Aorta (tissue), 5 donors: ENCODE measurements around the gene POLG. TPM values are rescaled to one million over a fixed set of nuclear protein-coding genes. Genes with fewer than 3 reads are reported as not detected.

ENCODE experiments used
- ATAC-seq: fragments of 200-7000 bp; cut with Tn5 transposase; one replicate; pipeline ENCODE4 v1.9.1; 2022; ENCODE audit warnings: moderate library complexity; ENCODE audit not compliant: low FRiP score
- DNase-seq, 2 donors: peaks; one replicate each; pipeline ENCODE4 v3.0.0-alpha.2; 2020
- H3K27ac ChIP-seq, 2 donors: one replicate each; pipeline ENCODE4 v1.5.1; 2013; ENCODE audit warnings: low read length in 2 of 2, mild to moderate bottlenecking in 2 of 2, moderate library complexity in 2 of 2, control low read depth in 1 of 2, inconsistent platforms in 1 of 2, low read depth in 1 of 2
- H3K27me3 ChIP-seq, 2 donors: one replicate each; pipeline ENCODE4 v1.6.1; 2013; ENCODE audit warnings: control low read depth in 1 of 2, low read length in 1 of 2, mild to moderate bottlenecking in 1 of 2, moderate library complexity in 1 of 2; ENCODE audit not compliant: insufficient read depth in 2 of 2, control insufficient read depth in 1 of 2
- H3K36me3 ChIP-seq, 2 donors: one replicate each; pipeline ENCODE4 v1.6.1; 2013; ENCODE audit warnings: control low read depth in 1 of 2, low read length in 1 of 2, mild to moderate bottlenecking in 1 of 2; ENCODE audit not compliant: insufficient read depth in 2 of 2, control insufficient read depth in 1 of 2
- H3K4me1 ChIP-seq, 2 donors: one replicate each; pipeline ENCODE4 v1.6.1; 2013; ENCODE audit warnings: low read length in 2 of 2, control low read depth in 1 of 2, mild to moderate bottlenecking in 1 of 2, moderate library complexity in 1 of 2; ENCODE audit not compliant: insufficient read depth in 2 of 2, control insufficient read depth in 1 of 2
- H3K4me3 ChIP-seq, 2 donors: one replicate each; pipeline ENCODE4 v1.5.1; 2013; ENCODE audit warnings: low read length in 2 of 2, control low read depth in 1 of 2, mild to moderate bottlenecking in 1 of 2
- H3K9me3 ChIP-seq: one replicate; pipeline ENCODE4 v1.6.1; 2013; ENCODE audit warnings: mild to moderate bottlenecking, low read length; ENCODE audit not compliant: control insufficient read depth
- WGBS, 2 donors: extraction: QIAGEN DNeasy Blood & Tissue Kit; methylation state at CpG; one replicate each; pipeline ENCODE4 v1.1.7; 2013; 5-methylcytosine and 5-hydroxymethylcytosine counted together
- intact Hi-C, 2 donors: fragments of 100-400 bp; cut with DNase I; formaldehyde crosslinking; loops; one replicate each; pipeline versions ENCODE4 v1.14.2 to v1.15.0; 2022
- polyA plus RNA-seq, 2 donors: library from polyadenylated mRNA; stranded (reverse); fragments of 200-250 nt; gene quantifications; one replicate each; pipeline ENCODE4 v1.2.3, GENCODE V29; 2013
- total RNA-seq, 2 donors: library from RNA; stranded (reverse); fragmentation: NEBNext Ultra II Directional; extraction: Animal tissue kit (Norgen Biotek cat#: 25700); gene quantifications; one replicate each; pipeline ENCODE4 v1.2.1, GENCODE V29; 2021
- donor health status: healthy with polysubstance abuse.
- donor health status: Bipolar disorder and iron deficiency.
- donor health status: DM: no; HTN: no; CAD: no.
- donor health status: DM: no; HTN: no; CAD: no.
- donor health status: DM: yes; HTN: yes; CAD: no.

Gene POLG
- total and polyA plus RNA-seq, 4 donors = 18.4 to 61.9 (median 57.4) TPM

DNA sequence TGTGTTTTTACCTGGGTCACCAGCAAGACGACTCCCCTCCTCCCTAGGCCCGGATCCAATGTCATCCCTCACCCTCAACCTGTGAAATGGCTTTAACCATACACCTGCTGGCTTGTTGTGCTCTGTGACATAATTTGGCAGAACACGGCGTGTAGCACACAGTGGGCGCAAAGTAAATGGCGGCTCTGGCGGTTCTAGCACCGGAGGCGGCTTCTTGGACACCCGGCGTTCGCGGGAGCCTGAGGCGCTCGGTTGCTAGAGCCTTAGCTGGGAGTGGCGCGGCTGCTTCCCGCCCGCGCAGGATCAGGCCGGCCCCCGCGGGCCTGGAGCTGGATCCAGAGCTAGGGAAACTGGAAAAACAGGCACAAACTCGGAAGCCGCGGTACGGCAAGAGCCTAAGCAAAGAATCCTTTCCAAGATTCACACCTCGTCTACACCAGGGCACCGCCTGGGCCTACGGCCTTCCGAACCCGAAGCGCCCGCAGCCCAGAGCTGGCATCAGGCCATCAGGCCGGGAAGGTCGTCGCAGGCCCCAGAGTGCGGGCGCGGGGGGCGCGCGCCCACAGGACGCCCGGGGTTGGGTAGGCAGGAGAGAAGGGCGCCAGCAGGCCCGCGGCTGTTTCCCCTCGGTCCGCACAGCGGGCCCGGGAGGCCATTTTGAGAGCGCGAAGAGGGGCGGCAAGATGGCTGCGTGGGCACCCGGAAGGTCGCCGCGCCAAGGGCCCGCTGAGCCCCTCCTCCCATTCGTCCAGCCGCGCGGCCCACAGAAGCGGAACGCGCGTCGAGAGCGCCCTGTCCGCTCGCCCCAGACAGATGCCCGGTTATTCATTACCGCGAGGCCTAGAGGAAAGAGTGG, 43.9 kb upstream of the POLG start:
- DNase-seq = peak in 1 of 2 donors; percentile 74
- peak overlapping the region in 1 of 2 donors; percentile 22 for H3K4me3 ChIP-seq
- intact Hi-C loops = no loop called here
- no peak overlapping the region for H3K27ac ChIP-seq
- 3% methylated on average over 59 to 76 of the region's 76 CpGs for WGBS, 2 donors
- no peaks in the 10 kb centered on the region for H3K9me3 ChIP-seq
- ATAC-seq = peak; percentile 34
- H3K27me3 ChIP-seq = no peaks in the 10 kb centered on the region
- no peaks in the 10 kb centered on the region for H3K4me1 ChIP-seq
- H3K36me3 ChIP-seq = no peaks in the 10 kb centered on the region

DNA sequence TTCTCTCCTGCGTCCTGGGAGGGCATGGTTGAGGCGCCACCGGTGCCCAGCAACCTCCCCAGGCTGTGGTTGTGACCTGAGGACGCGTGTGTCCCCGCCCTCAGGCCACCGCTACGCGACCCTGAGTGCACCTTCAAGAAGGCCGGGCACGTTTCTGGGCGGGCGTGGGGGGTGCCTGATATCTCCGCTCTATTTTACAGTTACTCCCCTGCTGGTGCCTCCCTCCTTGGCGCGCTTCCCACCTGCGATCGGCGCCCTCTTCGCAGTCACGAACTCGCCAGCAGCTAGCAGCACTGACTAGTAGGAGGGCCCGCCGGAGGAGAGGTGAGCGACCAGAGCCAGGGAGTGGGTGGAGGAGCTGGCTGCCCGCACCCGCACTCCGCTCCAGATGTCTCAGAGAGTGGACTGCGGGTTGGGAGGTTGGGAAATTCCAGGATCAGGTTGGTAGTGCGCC, 43.2 kb upstream of the POLG start:
- intact Hi-C loops = no loop called here
- H3K36me3 ChIP-seq = no peaks in the 10 kb centered on the region
- WGBS, 2 donors = 2 to 5% methylated on average over 30 of the region's 30 CpGs
- H3K4me1 ChIP-seq = no peaks in the 10 kb centered on the region
- no peak overlapping the region for H3K27ac ChIP-seq
- H3K27me3 ChIP-seq = no peaks in the 10 kb centered on the region
- H3K4me3 ChIP-seq = no peak overlapping the region
- H3K9me3 ChIP-seq = no peaks in the 10 kb centered on the region
- ATAC-seq = no peak
- peak in 1 of 2 donors; percentile 77 for DNase-seq

DNA sequence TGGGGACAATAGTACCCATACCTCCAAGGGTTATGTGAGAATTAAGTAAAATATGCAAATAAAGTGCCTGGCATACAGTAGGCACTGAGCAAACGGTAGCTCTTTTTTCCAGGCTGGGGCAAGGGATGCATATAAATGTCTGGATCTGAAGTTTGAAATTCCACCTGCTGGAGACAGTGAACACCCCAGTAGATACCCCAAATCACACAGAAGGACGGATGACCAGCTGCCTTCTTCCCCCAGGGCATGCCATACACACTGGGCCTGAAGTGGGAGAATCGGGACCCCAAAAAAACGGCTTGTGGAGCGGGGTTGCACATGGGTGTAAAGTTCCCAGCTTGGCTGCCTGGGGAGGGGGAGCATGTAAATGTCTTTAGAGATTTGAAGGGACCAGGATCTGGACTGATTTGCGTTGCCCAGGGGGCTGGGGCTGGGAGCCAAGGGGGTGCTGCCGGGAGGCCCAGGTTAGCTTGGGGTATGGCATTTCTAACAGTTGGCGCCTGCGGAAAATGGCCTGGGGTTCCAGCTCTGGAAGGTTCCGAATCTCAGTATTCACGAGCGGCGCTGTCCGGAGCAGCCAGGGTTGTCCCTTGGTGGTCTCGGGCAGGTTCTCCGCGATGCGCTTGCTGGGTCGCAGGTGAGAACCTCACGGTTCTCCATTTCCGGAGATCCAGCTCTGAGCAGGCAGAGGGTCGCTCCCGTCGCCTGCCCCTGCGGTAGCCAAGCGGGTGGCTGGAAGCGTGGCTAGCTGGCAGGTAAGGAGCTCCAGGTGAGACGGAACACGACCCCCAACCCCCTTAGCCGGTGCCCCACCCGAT, 42.6 kb upstream of the POLG start:
- H3K27me3 ChIP-seq = no peaks in the 10 kb centered on the region
- H3K36me3 ChIP-seq = no peaks in the 10 kb centered on the region
- intact Hi-C loops = no loop called here
- H3K27ac ChIP-seq = no peak overlapping the region
- H3K4me1 ChIP-seq = no peaks in the 10 kb centered on the region
- H3K4me3 ChIP-seq = no peak overlapping the region
- ATAC-seq (no peak), DNase-seq (peak in 1 of 2 donors; percentile 24)
- WGBS, 2 donors = 6 to 9% methylated on average over 31 of the region's 31 CpGs
- no peaks in the 10 kb centered on the region for H3K9me3 ChIP-seq

GRCh38 chr15:89376388-89376787, 41.8 kb upstream of the POLG start:
- H3K27ac ChIP-seq = no peak overlapping the region
- WGBS, 2 donors = 31 to 46% methylated on average over 2 of the region's 2 CpGs
- no peak for DNase-seq
- no peaks in the 10 kb centered on the region for H3K36me3 ChIP-seq
- H3K9me3 ChIP-seq = no peaks in the 10 kb centered on the region
- intact Hi-C loops = no loop called here
- ATAC-seq = no peak
- no peak overlapping the region for H3K4me3 ChIP-seq
- H3K27me3 ChIP-seq = no peaks in the 10 kb centered on the region
- no peaks in the 10 kb centered on the region for H3K4me1 ChIP-seq

- H3K36me3 ChIP-seq = no peaks in the 10 kb centered on the region
- peak in 1 of 2 donors; percentile 23 for DNase-seq
- no peaks in the 10 kb centered on the region for H3K9me3 ChIP-seq
- intact Hi-C loops = no loop called here
- H3K27me3 ChIP-seq = no peaks in the 10 kb centered on the region
- no peak overlapping the region for H3K4me3 ChIP-seq
- H3K4me1 ChIP-seq = no peaks in the 10 kb centered on the region
- WGBS, 2 donors = 10 to 16% methylated on average over 9 of the region's 9 CpGs
- H3K27ac ChIP-seq = no peak overlapping the region
- ATAC-seq = no peak
Measured at GRCh38 chr15:89375093-89376005, 40.7 kb upstream of the POLG start.

GRCh38 chr15:89374086-89374981, 39.7 kb upstream of the POLG start:
- intact Hi-C loops = no loop called here
- Histone ChIP-seq H3K27ac (no peak overlapping the region), H3K36me3 (no peaks in the 10 kb centered on the region), H3K4me1 (no peaks in the 10 kb centered on the region), H3K27me3 (no peaks in the 10 kb centered on the region), H3K4me3 (no peak overlapping the region), H3K9me3 (no peaks in the 10 kb centered on the region)
- 30 to 37% methylated on average over 14 of the region's 14 CpGs for WGBS, 2 donors
- ATAC-seq = no peak
- peak in 1 of 2 donors; percentile 25 for DNase-seq

GRCh38 chr15:89372069-89372935, 37.7 kb upstream of the POLG start:
- intact Hi-C loops = no loop called here
- DNase-seq = no peak
- ATAC-seq = no peak
- Histone ChIP-seq H3K4me1 (no peaks in the 10 kb centered on the region), H3K27ac (no peak overlapping the region), H3K36me3 (no peaks in the 10 kb centered on the region), H3K4me3 (no peak overlapping the region), H3K9me3 (no peaks in the 10 kb centered on the region), H3K27me3 (no peaks in the 10 kb centered on the region)
- 16 to 20% methylated on average over 15 of the region's 15 CpGs for WGBS, 2 donors
